Measurements from ENCODE around the gene CYP27A1.

Gene CYP27A1

GRCh38 chr2:218781691-218782527, at the start of gene CYP27A1:
CYP27A1 (plus strand) TSS chr2:218782147; CDS start chr2:218782183, 36 bp downstream.
- DNase-seq (ENCODE audit: low read depth in 2 of 2, low spot score in 1 of 2) = no peak

- DNase-seq (ENCODE audit: low read depth in 2 of 2, low spot score in 1 of 2) = no peak
These were observed 49.2 kb upstream of the CYP27A1 start for GRCh38 chr2:218732761-218733158.

- peak in 1 of 2 donors; percentile 4 for DNase-seq (ENCODE audit: low read depth in 2 of 2, low spot score in 1 of 2)
These were observed 48.6 kb upstream of the CYP27A1 start for GRCh38 chr2:218733171-218734021.

GRCh38 chr2:218734190-218734975, 47.6 kb upstream of the CYP27A1 start:
- DNase-seq (ENCODE audit: low read depth in 2 of 2, low spot score in 1 of 2) = no peak

GRCh38 chr2:218736531-218736930, 45.4 kb upstream of the CYP27A1 start:
- no peak for DNase-seq (ENCODE audit: low read depth in 2 of 2, low spot score in 1 of 2)

GRCh38 chr2:218743068-218743467, 38.9 kb upstream of the CYP27A1 start:
- no peak for DNase-seq (ENCODE audit: low read depth in 2 of 2, low spot score in 1 of 2)

GRCh38 chr2:218744615-218745014, 37.3 kb upstream of the CYP27A1 start:
- no peak for DNase-seq (ENCODE audit: low read depth in 2 of 2, low spot score in 1 of 2)

GRCh38 chr2:218745160-218745558, 36.8 kb upstream of the CYP27A1 start:
- no peak for DNase-seq (ENCODE audit: low read depth in 2 of 2, low spot score in 1 of 2)

- no peak for DNase-seq (ENCODE audit: low read depth in 2 of 2, low spot score in 1 of 2)
These were observed 36.1 kb upstream of the CYP27A1 start for GRCh38 chr2:218745559-218746469.

- DNase-seq (ENCODE audit: low read depth in 2 of 2, low spot score in 1 of 2) = no peak
These were observed 35.5 kb upstream of the CYP27A1 start for GRCh38 chr2:218746470-218746795.

GRCh38 chr2:218746960-218747359, 35.0 kb upstream of the CYP27A1 start:
- no peak for DNase-seq (ENCODE audit: low read depth in 2 of 2, low spot score in 1 of 2)

- no peak for DNase-seq (ENCODE audit: low read depth in 2 of 2, low spot score in 1 of 2)
These were observed 33.1 kb upstream of the CYP27A1 start for GRCh38 chr2:218748741-218749441.

- no peak for DNase-seq (ENCODE audit: low read depth in 2 of 2, low spot score in 1 of 2)
These were observed 27.7 kb upstream of the CYP27A1 start for GRCh38 chr2:218754201-218754600.

GRCh38 chr2:218754781-218755180, 27.2 kb upstream of the CYP27A1 start:
- no peak for DNase-seq (ENCODE audit: low read depth in 2 of 2, low spot score in 1 of 2)

GRCh38 chr2:218755198-218755566, 26.8 kb upstream of the CYP27A1 start:
- no peak for DNase-seq (ENCODE audit: low read depth in 2 of 2, low spot score in 1 of 2)

- DNase-seq (ENCODE audit: low read depth in 2 of 2, low spot score in 1 of 2) = no peak
These were observed 26.2 kb upstream of the CYP27A1 start for GRCh38 chr2:218755567-218756404.

- no peak for DNase-seq (ENCODE audit: low read depth in 2 of 2, low spot score in 1 of 2)
These were observed 25.2 kb upstream of the CYP27A1 start for GRCh38 chr2:218756599-218757377.

GRCh38 chr2:218761795-218762194, 20.2 kb upstream of the CYP27A1 start:
- no peak for DNase-seq (ENCODE audit: low read depth in 2 of 2, low spot score in 1 of 2)

Measured in stimulated activated CD8-positive, alpha-beta memory T cell treated with anti-CD3 and anti-CD28 coated beads, Interleukin-4, amount 100 ng/mL, for 4 hours (primary cell).